ENCODE results near the gene TMEM178B. TPM values are rescaled to one million over a fixed set of nuclear protein-coding genes. Genes with fewer than 3 reads are reported as not detected.

The TMEM178B gene
- total RNA-seq, 4 donors from 2014 or later = 0.15 to 1.2 (median 0.58) TPM

DNA sequence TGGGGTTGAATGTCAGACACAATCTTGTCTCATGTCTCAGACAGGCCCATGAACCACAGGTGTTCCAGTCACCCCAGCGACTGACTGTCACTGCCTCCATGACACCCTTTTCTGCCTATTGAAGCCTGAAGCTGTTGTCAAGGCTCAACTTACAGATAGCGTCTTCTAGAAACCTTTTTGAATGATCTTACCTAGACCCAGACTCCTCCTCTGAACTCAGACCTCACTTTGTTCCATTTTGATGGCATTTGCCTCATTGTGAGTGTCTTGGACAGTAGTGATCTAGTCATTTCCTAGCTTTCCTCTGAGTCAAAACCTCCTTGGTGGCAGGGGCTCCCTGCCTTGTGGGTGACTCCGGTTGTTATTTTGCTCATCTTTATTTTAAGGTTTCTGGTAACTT lies 379.0 kb downstream of the TMEM178B start:
- DNase-seq (ENCODE audit: low spot score in 2 of 2) = no peak
- WGBS, 2 donors = 90% methylated on average over 3 of the region's 3 CpGs

DNA sequence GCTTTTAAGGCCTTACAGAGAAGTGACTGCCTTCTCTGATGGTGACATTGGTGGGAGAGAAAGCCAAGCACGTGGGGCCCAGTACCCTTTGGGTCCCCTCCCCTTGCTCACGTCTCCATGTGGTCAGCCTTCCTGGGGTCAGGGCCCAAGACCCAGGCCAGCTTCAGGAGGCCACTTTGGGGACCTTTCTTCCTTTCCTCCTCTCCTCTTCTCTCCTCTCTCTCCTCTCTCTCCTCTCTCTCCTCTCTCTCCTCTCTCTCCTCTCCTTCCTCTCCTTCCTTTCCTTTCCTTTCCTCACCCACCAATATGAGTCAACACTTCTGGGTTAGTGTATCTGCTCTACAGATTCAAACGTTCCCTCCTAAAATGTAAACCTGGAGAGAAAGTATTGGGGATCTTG lies 380.5 kb downstream of the TMEM178B start:
- 77% methylated on average over 3 of the region's 3 CpGs for WGBS, 2 donors
- intact Hi-C loops (cut with DNase I; ENCODE audit: low total_unique reads) = no loop called here
- H3K4me3 ChIP-seq (ENCODE audit: low read depth, poor library complexity, severe bottlenecking) = no peak overlapping the region
- no peak for DNase-seq (ENCODE audit: low spot score in 2 of 2)
- TF ChIP-seq, protein P1, sequence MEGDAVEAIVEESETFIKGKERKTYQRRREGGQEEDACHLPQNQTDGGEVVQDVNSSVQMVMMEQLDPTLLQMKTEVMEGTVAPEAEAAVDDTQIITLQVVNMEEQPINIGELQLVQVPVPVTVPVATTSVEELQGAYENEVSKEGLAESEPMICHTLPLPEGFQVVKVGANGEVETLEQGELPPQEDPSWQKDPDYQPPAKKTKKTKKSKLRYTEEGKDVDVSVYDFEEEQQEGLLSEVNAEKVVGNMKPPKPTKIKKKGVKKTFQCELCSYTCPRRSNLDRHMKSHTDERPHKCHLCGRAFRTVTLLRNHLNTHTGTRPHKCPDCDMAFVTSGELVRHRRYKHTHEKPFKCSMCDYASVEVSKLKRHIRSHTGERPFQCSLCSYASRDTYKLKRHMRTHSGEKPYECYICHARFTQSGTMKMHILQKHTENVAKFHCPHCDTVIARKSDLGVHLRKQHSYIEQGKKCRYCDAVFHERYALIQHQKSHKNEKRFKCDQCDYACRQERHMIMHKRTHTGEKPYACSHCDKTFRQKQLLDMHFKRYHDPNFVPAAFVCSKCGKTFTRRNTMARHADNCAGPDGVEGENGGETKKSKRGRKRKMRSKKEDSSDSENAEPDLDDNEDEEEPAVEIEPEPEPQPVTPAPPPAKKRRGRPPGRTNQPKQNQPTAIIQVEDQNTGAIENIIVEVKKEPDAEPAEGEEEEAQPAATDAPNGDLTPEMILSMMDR (IDR thresholded peaks at IDR 0.05) = no peak
- no peak for TF ChIP-seq POLR2A (IDR thresholded peaks at IDR 0.05)

More for the DNA sequence above, 379.0 kb downstream of the TMEM178B start:
- H3K4me3 ChIP-seq (ENCODE audit: low read depth, poor library complexity, severe bottlenecking) = no peak overlapping the region
- intact Hi-C loops (cut with DNase I; ENCODE audit: low total_unique reads) = no loop called here
- TF ChIP-seq POLR2A (IDR thresholded peaks at IDR 0.05) = no peak
- TF ChIP-seq, protein P1 (IDR thresholded peaks at IDR 0.05) = no peak

DNA sequence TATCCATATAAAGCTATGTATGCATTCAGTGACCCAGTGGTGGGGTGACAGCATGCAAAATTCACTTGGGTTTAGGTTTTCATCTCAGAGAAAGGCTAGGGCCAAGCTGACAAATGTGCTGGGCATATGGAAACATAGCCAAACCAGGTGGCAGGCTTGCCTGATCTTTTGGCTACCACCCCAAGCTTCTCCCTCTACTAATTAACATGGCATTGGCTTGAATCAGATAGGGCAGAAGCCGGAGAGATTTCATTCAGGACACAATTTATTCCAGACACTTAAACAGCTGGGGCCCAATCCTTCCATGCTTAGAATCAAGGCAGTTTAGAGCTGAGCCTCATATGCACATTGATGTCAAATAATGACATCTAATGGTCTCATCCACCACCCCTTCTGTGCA lies 381.9 kb downstream of the TMEM178B start:
- WGBS, 2 donors = 40 to 58% methylated on average over 1 of the region's 1 CpG

DNA sequence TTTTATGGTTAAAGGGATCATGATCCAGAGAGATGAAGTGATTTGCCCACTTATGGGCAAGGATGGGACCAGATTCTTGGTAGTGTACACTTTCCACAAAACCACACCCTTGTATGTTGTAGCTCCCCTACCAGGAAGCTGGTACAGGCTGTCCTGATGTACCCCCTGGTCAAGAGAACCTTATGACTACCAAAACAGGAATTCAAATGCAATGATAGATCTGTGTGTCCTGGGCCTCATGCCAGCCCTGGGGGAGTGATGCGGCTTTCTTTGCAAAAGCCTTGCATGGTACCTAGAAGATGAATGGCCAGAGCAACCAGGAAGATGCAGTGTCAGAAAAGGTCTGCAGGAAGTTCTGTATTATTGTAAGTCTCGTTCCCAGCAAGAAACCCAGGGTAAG lies 382.4 kb downstream of the TMEM178B start:
- no peak for DNase-seq (ENCODE audit: low spot score in 2 of 2)
- TF ChIP-seq, protein P1 (IDR thresholded peaks at IDR 0.05) = no peak
- TF ChIP-seq POLR2A (IDR thresholded peaks at IDR 0.05) = no peak
- intact Hi-C loops (cut with DNase I; ENCODE audit: low total_unique reads) = no loop called here
- no peak overlapping the region for H3K4me3 ChIP-seq (ENCODE audit: low read depth, poor library complexity, severe bottlenecking)
- 90 to 91% methylated on average over 2 of the region's 2 CpGs for WGBS, 2 donors

More for the DNA sequence above, 381.9 kb downstream of the TMEM178B start:
- H3K4me3 ChIP-seq (ENCODE audit: low read depth, poor library complexity, severe bottlenecking) = no peak overlapping the region
- no peak for DNase-seq (ENCODE audit: low spot score in 2 of 2)
- TF ChIP-seq POLR2A (IDR thresholded peaks at IDR 0.05) = no peak
- TF ChIP-seq, protein P1 (IDR thresholded peaks at IDR 0.05) = no peak
- intact Hi-C loops (cut with DNase I; ENCODE audit: low total_unique reads) = no loop called here

DNA sequence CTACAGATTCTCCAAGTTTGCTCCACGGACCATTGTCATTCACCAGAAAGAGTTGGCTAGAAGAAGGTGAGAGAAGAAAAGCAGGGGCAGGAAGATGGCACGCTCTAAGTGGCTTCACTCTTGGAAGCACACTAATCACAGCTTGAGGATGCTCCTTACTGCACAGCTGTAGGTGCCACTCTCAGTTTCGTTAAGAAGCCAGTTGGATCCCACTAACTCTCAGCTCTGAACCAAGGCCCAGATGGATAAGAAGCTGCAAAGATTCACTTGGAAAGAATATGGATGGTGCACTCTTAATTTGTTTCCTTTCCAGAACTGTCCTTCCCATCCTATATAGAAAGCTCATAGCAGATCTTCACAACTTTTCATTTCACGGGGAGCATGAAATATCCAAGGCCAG lies 382.8 kb downstream of the TMEM178B start:
- TF ChIP-seq POLR2A (IDR thresholded peaks at IDR 0.05) = no peak
- TF ChIP-seq, protein P1 (IDR thresholded peaks at IDR 0.05) = no peak
- intact Hi-C loops (cut with DNase I; ENCODE audit: low total_unique reads) = no loop called here
- no peak for DNase-seq (ENCODE audit: low spot score in 2 of 2)
- H3K4me3 ChIP-seq (ENCODE audit: low read depth, poor library complexity, severe bottlenecking) = no peak overlapping the region
- WGBS, 2 donors = 82 to 83% methylated on average over 4 of the region's 4 CpGs

All from lower leg skin (tissue), 4 donors.